Femur (tissue), 1 donor: ENCODE measurements around the gene MAPK9.
"Not testable (repeated sequence)": the region's sequence is repeated elsewhere in the genome, so short reads cannot be mapped to it uniquely, and the experiment has no call there.

Experiments
- DNase-seq: peaks from one replicate; pipeline ENCODE4 v3.0.0-alpha.2; 2017

MAPK9 gene

GRCh38 chr5:180222056-180222455 is 69.8 kb downstream of the MAPK9 start:
- DNase-seq, result no peak

DNA sequence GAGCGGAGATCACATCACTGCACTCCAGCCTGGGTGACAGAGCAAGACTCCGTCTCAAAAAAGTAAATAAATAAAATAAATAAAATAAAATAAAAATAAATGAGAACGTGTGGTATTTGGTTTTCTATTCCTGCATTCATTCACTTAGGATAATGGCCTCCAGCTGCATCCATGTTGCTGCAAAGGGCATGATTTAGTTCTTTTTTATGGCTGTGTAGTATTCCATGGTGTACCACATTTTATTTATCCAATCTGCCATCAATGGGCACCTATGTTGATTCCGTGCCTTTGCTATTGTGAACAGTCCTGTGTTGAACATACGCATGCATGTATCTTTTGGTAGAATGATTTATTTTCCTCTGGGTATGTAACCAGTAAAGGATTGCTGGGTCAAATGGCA is 74.1 kb downstream of the MAPK9 start:
- DNase-seq, result no peak

DNA sequence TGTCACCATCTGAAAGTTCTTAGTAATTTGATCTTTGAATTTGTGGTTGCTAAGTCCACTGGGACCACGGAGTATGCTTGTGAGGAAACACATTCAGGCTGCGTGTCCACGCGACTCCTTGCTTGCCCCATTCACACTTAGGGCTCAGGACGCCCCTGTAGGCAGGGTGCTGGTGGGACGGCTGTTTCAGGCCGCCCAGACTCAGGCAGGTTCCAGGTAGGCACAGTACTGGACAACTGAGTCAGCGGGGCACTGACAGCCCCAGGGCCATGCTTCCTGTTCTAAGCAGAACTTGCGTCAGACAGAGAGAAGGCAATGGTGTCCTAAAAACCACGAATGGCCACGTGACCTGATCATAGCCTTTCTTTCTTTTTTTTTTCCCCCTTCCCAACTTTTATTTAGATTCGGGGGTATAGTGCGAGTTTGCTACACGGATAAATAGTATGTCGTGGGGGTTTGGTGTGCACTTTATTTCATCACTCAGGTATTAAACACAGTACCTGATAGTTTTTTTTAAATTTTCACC is 75.2 kb downstream of the MAPK9 start:
- DNase-seq, result no peak

GRCh38 chr5:180215783-180216630 is 75.9 kb downstream of the MAPK9 start:
- no peak for DNase-seq

- DNase-seq, result no peak
These were observed 76.8 kb downstream of the MAPK9 start for GRCh38 chr5:180214870-180215770.

- DNase-seq, result no peak
These were observed 78.2 kb downstream of the MAPK9 start for GRCh38 chr5:180213657-180214207.

DNA sequence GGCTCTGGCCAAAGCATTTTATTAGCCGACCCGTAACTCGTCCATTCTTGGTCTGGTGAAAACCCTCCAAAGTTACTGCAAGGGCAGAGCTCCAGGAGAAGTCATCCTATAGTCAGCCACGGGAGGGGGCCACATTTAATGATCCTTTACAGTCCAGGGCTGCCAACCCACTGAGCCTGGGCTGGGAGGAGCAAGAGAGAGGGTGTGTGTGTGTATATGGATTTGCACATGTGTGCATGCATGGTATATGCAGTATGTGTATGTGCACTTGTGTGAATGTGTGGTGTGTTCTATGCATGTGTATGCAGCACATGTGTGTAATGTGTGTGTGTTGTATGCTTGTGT is 78.7 kb downstream of the MAPK9 start:
- DNase-seq, result no peak

GRCh38 chr5:180212363-180213255 is 79.3 kb downstream of the MAPK9 start:
- no peak for DNase-seq

DNA sequence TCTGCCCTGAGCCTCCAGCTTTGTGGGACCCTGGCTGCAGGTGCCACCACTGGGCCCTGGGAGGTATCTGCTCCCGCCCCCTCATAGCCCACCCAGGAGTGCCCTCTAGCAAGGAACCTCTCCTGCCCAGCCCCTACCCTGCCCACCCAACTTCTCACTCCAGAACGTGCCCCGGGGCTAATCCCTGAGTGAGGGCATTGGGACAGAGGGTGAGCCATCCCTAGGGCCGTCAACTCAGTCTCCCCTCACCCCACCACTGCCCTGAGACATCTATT is 80.2 kb downstream of the MAPK9 start:
- DNase-seq, result no peak

DNA sequence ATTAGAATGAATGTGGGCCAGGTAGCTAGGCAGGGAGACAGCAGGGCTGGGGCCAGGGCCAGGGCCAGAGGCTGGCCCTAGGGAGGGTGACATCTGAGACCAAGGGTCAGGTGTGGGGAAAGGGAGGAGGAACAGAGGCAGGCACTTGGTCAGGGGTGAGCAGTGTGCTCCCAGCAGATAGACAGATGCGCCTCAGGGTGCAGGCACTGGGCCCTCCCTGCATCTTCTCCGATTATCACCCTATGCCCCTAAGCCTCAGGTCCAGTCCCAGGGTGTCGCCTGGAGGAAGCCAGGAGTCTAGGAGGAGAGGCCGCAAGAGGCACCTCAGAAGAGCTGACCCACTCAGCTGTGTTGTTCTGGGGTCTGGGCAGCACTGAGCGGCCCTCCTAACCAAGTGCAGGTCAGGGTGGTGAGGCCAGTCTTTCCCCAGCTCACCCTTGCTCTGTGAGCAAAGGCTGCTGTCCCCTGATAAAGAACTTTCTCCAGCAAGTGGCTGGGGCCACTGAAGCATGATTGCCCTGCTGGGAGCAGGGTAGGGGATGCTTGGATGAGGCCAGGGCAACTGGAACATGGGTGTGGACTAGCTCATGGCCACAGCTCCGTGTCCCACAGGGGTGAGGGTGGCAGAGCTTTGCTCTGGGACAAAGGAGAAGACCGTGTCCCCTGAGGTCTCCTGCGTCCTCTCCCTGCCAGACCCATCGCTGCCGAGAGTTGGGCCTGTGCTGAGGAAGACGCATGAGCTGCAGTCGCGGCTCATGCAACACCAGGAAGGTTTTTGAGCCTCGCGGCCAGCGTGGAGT is 80.7 kb downstream of the MAPK9 start:
- DNase-seq, result no peak

GRCh38 chr5:180210077-180210476 is 81.8 kb downstream of the MAPK9 start:
- DNase-seq, result not testable (repeated sequence)

DNA sequence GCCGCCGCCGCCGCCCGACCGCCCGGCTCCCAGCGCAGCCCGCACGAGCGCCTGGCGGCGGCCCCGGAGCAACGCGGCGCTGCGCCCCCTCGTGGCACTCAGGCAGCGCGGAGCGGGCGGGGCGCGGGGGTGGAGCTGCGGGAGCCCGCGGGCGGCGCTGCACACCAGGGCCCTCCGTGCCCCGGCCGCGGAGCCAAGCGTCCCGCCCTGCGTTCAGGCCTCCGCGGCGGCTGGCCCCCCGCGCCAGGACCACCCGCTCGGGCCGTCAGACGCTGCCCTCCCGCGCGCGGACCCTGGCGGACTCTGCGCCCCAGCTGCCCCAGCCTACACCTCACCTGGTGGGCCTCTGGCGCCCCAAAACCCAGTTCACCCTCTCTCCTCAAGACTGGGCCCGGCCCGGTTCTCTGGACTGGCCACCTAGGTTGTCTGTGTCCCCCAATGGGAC is 82.7 kb downstream of the MAPK9 start, which contains the start of gene RASGEF1C:
Gene RASGEF1C, minus strand, starts transcription at position 75 of the 445 bp plus-strand sequence. CDS start 71,159 bp downstream, outside the sequence.
- DNase-seq, result peak; percentile 74

- DNase-seq, result no peak
These were observed 83.3 kb downstream of the MAPK9 start for GRCh38 chr5:180208435-180209081.

DNA sequence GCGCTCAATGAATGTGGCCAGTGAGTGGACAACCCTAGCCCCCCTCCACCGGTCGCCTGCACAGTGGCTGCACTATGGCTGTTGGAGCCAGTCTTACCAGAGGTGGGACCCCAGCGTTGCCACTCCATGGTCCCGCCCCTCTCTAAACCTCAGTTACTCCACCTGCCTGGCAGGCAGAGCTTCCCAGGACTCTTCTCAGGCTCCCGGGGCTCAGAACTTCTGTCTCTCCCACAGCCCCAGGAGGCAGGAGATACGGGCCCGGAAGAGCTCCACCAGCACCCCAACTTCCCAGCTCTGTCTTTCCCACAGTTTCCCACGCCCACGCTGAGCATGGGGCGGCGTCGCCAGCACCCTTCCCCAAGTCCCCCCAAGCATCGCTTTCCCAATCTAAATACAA is 83.8 kb downstream of the MAPK9 start:
- no peak for DNase-seq

DNA sequence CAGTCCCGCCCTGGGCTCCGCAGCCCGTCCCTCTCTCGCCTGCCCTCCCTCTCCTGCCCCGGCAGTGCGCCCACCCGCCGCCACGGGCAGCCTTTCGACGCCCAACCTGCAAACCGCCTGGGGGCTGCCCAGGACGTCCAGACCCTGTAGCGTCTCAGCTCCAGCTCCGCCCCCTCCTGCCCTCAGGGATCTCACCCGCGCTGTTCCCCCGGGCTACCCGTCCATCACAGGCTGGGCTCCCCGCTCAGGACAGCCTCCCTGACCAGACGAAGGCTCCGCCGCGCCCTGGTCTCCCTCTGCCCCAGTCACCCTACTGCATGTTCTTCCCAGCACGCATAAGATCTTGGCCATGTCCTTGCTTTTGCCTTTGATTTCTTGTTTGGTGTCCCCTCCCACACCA is 84.3 kb downstream of the MAPK9 start:
- no peak for DNase-seq

GRCh38 chr5:180206993-180207392 is 84.9 kb downstream of the MAPK9 start:
- no peak for DNase-seq

GRCh38 chr5:180205916-180206315 is 86.0 kb downstream of the MAPK9 start:
- no peak for DNase-seq

GRCh38 chr5:180204276-180204819 is 87.5 kb downstream of the MAPK9 start:
- no peak for DNase-seq

- DNase-seq, result no peak
These were observed 88.8 kb downstream of the MAPK9 start for GRCh38 chr5:180202939-180203573.
